H9 (cell line): ENCODE data around the gene CCNQ. TPM values are rescaled to one million over a fixed set of nuclear protein-coding genes. Genes with fewer than 3 reads are reported as not detected.
A peak's percentile ranks its signal among the peaks of the same experiment; 100 is the strongest.

Experiments
- DNase-seq: peaks from one replicate; pipeline ENCODE4 v3.0.0-alpha.2; 2017
- H2AFZ ChIP-seq: one replicate; pipeline ENCODE4 v1.6.1; 2013; ENCODE audit warnings: mild to moderate bottlenecking, low read length, control low read depth, moderate library complexity
- H2AK5ac ChIP-seq: 2 replicates; pipeline ENCODE4 v1.6.1; 2013; ENCODE audit warnings: low read length, control low read depth, mixed read lengths; ENCODE audit not compliant: insufficient read length
- H2BK120ac ChIP-seq: one replicate; pipeline ENCODE4 v1.6.1; 2013; ENCODE audit warnings: low read depth, mild to moderate bottlenecking, low read length, control low read depth, inconsistent platforms; ENCODE audit not compliant: poor library complexity, severe bottlenecking
- H2BK12ac ChIP-seq: 2 replicates; pipeline ENCODE4 v1.6.1; 2013; ENCODE audit warnings: low read length, control low read depth, mixed read lengths, low read depth; ENCODE audit not compliant: insufficient read length
- H2BK15ac ChIP-seq: 2 replicates; pipeline ENCODE4 v1.6.1; 2013; ENCODE audit warnings: low read depth, low read length, control low read depth
- H2BK20ac ChIP-seq: one replicate; pipeline ENCODE4 v1.6.1; 2013; ENCODE audit warnings: low read depth, mild to moderate bottlenecking, low read length, control low read depth, inconsistent platforms; ENCODE audit not compliant: poor library complexity, severe bottlenecking
- H2BK5ac ChIP-seq: 2 replicates; pipeline ENCODE4 v1.6.1; 2013; ENCODE audit warnings: low read length, control low read depth, mixed read lengths; ENCODE audit not compliant: insufficient read length
- H3K14ac ChIP-seq: 2 replicates; pipeline ENCODE4 v1.6.1; 2013; ENCODE audit warnings: low read length, control low read depth; ENCODE audit not compliant: insufficient read depth
- H3K18ac ChIP-seq: 2 replicates; pipeline ENCODE4 v1.6.1; 2013; ENCODE audit warnings: low read depth, mild to moderate bottlenecking, mixed read lengths, low read length, control low read depth; ENCODE audit not compliant: insufficient read length
- H3K23ac ChIP-seq: 2 replicates; pipeline ENCODE4 v1.6.1; 2013; ENCODE audit warnings: low read length, control low read depth, mixed read lengths, low read depth; ENCODE audit not compliant: insufficient read length
- H3K23me2 ChIP-seq: 2 replicates; pipeline ENCODE4 v1.6.1; 2013; ENCODE audit warnings: low read depth, mild to moderate bottlenecking, mixed read lengths, low read length, control low read depth; ENCODE audit not compliant: insufficient read length, poor library complexity, severe bottlenecking
- H3K27ac ChIP-seq: 2 replicates; pipeline ENCODE4 v1.5.1; 2013; ENCODE audit warnings: low read length, control low read depth, mixed read lengths, low read depth; ENCODE audit not compliant: insufficient read length
- H3K27me3 ChIP-seq: 2 replicates; pipeline ENCODE4 v1.6.1; 2013; ENCODE audit warnings: low read length, control low read depth, inconsistent platforms; ENCODE audit not compliant: insufficient read depth
- H3K4ac ChIP-seq: 2 replicates; pipeline ENCODE4 v1.6.1; 2013; ENCODE audit warnings: low read depth, mild to moderate bottlenecking, control low read depth, inconsistent platforms, low read length, moderate library complexity
- H3K4me1 ChIP-seq: 2 replicates; pipeline ENCODE4 v1.6.1; 2013; ENCODE audit warnings: low read length, control low read depth, inconsistent platforms; ENCODE audit not compliant: insufficient read depth
- H3K4me2 ChIP-seq: 2 replicates; pipeline ENCODE4 v1.6.1; 2013; ENCODE audit warnings: low read length, control low read depth, mixed read lengths; ENCODE audit not compliant: insufficient read length, insufficient read depth
- H3K56ac ChIP-seq: 2 replicates; pipeline ENCODE4 v1.6.1; 2013; ENCODE audit warnings: low read depth, mild to moderate bottlenecking, mixed read lengths, low read length, control low read depth; ENCODE audit not compliant: insufficient read length
- H3K79me1 ChIP-seq: 2 replicates; pipeline ENCODE4 v1.6.1; 2013; ENCODE audit warnings: low read depth, mild to moderate bottlenecking, moderate library complexity, low read length, control low read depth, inconsistent platforms; ENCODE audit not compliant: insufficient read depth, poor library complexity, severe bottlenecking
- H3K79me2 ChIP-seq: 2 replicates; pipeline ENCODE4 v1.6.1; 2013; ENCODE audit warnings: low read length, control low read depth, inconsistent platforms; ENCODE audit not compliant: insufficient read depth
- H3K9ac ChIP-seq: 2 replicates; pipeline ENCODE4 v1.6.1; 2013; ENCODE audit warnings: low read length, control low read depth, mixed read lengths; ENCODE audit not compliant: insufficient read length; ENCODE audit errors: extremely low read depth
- H3K9me3 ChIP-seq: one replicate; pipeline ENCODE4 v1.6.1; 2013; ENCODE audit warnings: low read depth, low read length, inconsistent platforms; ENCODE audit not compliant: control insufficient read depth
- H3T11ph ChIP-seq: one replicate; pipeline ENCODE4 v1.6.1; 2013; ENCODE audit warnings: mild to moderate bottlenecking, low read length, control low read depth, inconsistent platforms
- H4K20me1 ChIP-seq: one replicate; pipeline ENCODE4 v1.6.1; 2013; ENCODE audit not compliant: control insufficient read depth, insufficient read length, insufficient read depth
- H4K5ac ChIP-seq: 2 replicates; pipeline ENCODE4 v1.6.1; 2013; ENCODE audit warnings: low read depth, mild to moderate bottlenecking, mixed read lengths, low read length, control low read depth; ENCODE audit not compliant: insufficient read length
- H4K8ac ChIP-seq: replicated peaks from 2 replicates; pipeline ENCODE4 v1.6.1; 2013; ENCODE audit warnings: low read length, control low read depth, mixed read lengths, low read depth; ENCODE audit not compliant: insufficient read length
- H4K91ac ChIP-seq: 2 replicates; pipeline ENCODE4 v1.6.1; 2013; ENCODE audit warnings: low read depth, mild to moderate bottlenecking, moderate library complexity, mixed read lengths, low read length, control low read depth; ENCODE audit not compliant: insufficient read length
- H3K27ac Mint-ChIP-seq, 3 experiments: 2 replicates in 2 of 3; 3 replicates in 1 of 3; pipeline ENCODE4 v1.8.0; 2020 to 2021; ENCODE audit warnings: mixed read lengths in 3 of 3, mild to moderate bottlenecking in 1 of 3, moderate library complexity in 1 of 3
- H3K27me3 Mint-ChIP-seq: 2 replicates; pipeline ENCODE4 v1.8.0; 2021; ENCODE audit warnings: low read depth, mild to moderate bottlenecking, moderate library complexity, mixed read lengths
- H3K36me3 Mint-ChIP-seq, 3 experiments: 2 replicates in 2 of 3; 3 replicates in 1 of 3; pipeline ENCODE4 v1.8.0; 2020 to 2021; ENCODE audit warnings: low read depth in 3 of 3, mixed read lengths in 3 of 3; ENCODE audit not compliant: insufficient read depth in 1 of 3
- H3K4me1 Mint-ChIP-seq, 2 experiments: 2 replicates each; pipeline ENCODE4 v1.8.0; 2020; ENCODE audit warnings: mixed read lengths in 2 of 2
- H3K4me3 Mint-ChIP-seq, 2 experiments: 2 replicates in 1 of 2; 3 replicates in 1 of 2; pipeline ENCODE4 v1.8.0; 2020 to 2021; ENCODE audit warnings: mild to moderate bottlenecking in 2 of 2, mixed read lengths in 2 of 2, moderate library complexity in 1 of 2
- H3K9me3 Mint-ChIP-seq, 2 experiments: 2 replicates in 1 of 2; 3 replicates in 1 of 2; pipeline ENCODE4 v1.8.0; 2020; ENCODE audit warnings: mild to moderate bottlenecking in 2 of 2, mixed read lengths in 2 of 2, moderate library complexity in 1 of 2
- CTCF ChIP-seq: fragments of 200-600 bp; sonication (generic); conservative IDR thresholded peaks from 3 replicates; pipeline ENCODE4 v1.8.0; 2021; ENCODE audit warnings: antibody characterized with exemption, mild to moderate bottlenecking
- WGBS: extraction: QIAGEN DNeasy Blood & Tissue Kit; methylation state at CpG from one replicate; pipeline ENCODE4 v1.1.7; 2013; ENCODE audit warnings: missing lambda C conversion rate, low lambda C conversion rate, mixed read lengths; ENCODE audit not compliant: insufficient read length; ENCODE audit errors: extremely low coverage; 5-methylcytosine and 5-hydroxymethylcytosine counted together
- total RNA-seq: library from RNA; stranded (reverse); gene quantifications from 2 replicates; pipeline ENCODE4 v1.2.1, GENCODE V29; 2021

CCNQ gene
- total RNA-seq, 1 experiment from 2014 or later, result 18.4 TPM

- WGBS, result no CpG with 5 or more reads among the region's 14 CpGs
- Histone ChIP-seq H2BK5ac (no peak overlapping the region), H3K23ac (no peak overlapping the region), H3K56ac (no peak overlapping the region), H3K4me2 (no peak overlapping the region), H3K9ac (no peak overlapping the region), H4K8ac (no peak overlapping the region), H3K18ac (no peak overlapping the region), H3K23me2 (no peaks in the 10 kb centered on the region), H3K9me3 (peaks cover 42% of the 10 kb centered on the region), H2BK12ac (no peak overlapping the region), H3K27me3 (no peaks in the 10 kb centered on the region; the same call in 1 of the 2 replicates), H3K4ac (no peak overlapping the region), H2AK5ac (no peak overlapping the region), H4K91ac (no peak overlapping the region), H3K4me1 (no peaks in the 10 kb centered on the region), H2BK15ac (no peak overlapping the region), H4K5ac (no peak overlapping the region), H2BK120ac (no peak overlapping the region), H2AFZ (no peak overlapping the region), H3T11ph (no peak overlapping the region), H3K79me2 (no peaks in the 10 kb centered on the region), H4K20me1 (no peaks in the 10 kb centered on the region), H3K14ac (no peak overlapping the region), H3K79me1 (no peaks in the 10 kb centered on the region), H3K27ac (no peak overlapping the region), H2BK20ac (no peak overlapping the region)
- Mint-ChIP-seq H3K36me3 (peaks cover 0 to 6% (median under 1%) of the 10 kb centered on the region in 3 experiments; a peak in 3 of 7 replicates), H3K4me1 (peaks cover 10 to 18% of the 10 kb centered on the region in 2 experiments), H3K4me3 (no peak overlapping the region; a peak in 1 of 5 replicates), H3K27ac (no peak overlapping the region), H3K9me3 (peaks cover 79 to 85% of the 10 kb centered on the region in 2 experiments), H3K27me3 (peaks cover 23% of the 10 kb centered on the region)
- DNase-seq, result peak; percentile 61
- TF ChIP-seq CTCF, result peak; percentile 66
Measured at GRCh38 chrX:153580700-153581386, 18.1 kb downstream of the CCNQ start.
